Liver (tissue), 3 donors: ENCODE results near the gene SLC9A1.

Experiments used
- GABPA ChIP-seq, 2 donors: IDR thresholded peaks in 1 of 2; conservative IDR thresholded peaks in 1 of 2; 2 replicates each; pipeline ENCODE4 v1.6.1; 2016; ENCODE audit warnings: antibody characterized with exemption in 2 of 2, mild to moderate bottlenecking in 1 of 2, moderate library complexity in 1 of 2
- JUND ChIP-seq, 2 donors: IDR thresholded peaks; 2 replicates each; pipeline ENCODE4 v1.6.1; 2016; ENCODE audit warnings: antibody characterized with exemption in 2 of 2
- TF ChIP-seq, protein P1 (sequence below): IDR thresholded peaks from 2 replicates; pipeline ENCODE4 v1.6.1; 2016; ENCODE audit warnings: antibody characterized with exemption, mild to moderate bottlenecking
- TF ChIP-seq, protein P2 (sequence below): fragments of 150-350 bp; IDR thresholded peaks from 2 replicates; pipeline ENCODE4 v1.5.1; 2017; ENCODE audit warnings: improper control_type of control experiment, low read depth, low read length; ENCODE audit not compliant: missing input control
- TF ChIP-seq, protein P3 (sequence below): IDR thresholded peaks from 2 replicates; pipeline ENCODE4 v1.6.1; 2016; ENCODE audit warnings: antibody characterized with exemption
- donor health status: healthy.
- donor health status: healthy.

DNA sequence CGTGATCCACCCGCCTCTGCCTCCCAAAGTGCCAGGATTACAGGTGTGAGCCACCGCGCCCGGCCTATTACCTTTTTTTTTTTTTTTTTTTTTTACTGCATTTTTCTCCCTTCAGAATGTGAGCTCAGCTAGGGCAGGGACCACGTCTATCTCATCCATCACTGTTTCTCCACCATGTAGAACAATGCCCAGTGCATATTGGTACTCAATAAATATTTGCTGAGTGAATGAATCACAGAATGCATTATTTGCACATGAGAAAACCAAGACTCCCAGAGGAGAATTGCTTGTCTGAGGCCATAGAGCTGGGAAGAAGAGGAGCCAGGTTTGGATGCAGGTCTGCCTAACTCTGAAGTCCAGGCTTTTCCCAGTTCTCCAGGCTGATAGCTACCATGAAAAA is 8.2 kb upstream of the SLC9A1 start:
- TF ChIP-seq JUND (IDR thresholded peaks at IDR 0.05) (no peak), GABPA (IDR thresholded peaks at IDR 0.05 in 1 of 2, conservative IDR thresholded peaks at IDR 0.05 in 1 of 2) (no peak)
- TF ChIP-seq, protein P1, sequence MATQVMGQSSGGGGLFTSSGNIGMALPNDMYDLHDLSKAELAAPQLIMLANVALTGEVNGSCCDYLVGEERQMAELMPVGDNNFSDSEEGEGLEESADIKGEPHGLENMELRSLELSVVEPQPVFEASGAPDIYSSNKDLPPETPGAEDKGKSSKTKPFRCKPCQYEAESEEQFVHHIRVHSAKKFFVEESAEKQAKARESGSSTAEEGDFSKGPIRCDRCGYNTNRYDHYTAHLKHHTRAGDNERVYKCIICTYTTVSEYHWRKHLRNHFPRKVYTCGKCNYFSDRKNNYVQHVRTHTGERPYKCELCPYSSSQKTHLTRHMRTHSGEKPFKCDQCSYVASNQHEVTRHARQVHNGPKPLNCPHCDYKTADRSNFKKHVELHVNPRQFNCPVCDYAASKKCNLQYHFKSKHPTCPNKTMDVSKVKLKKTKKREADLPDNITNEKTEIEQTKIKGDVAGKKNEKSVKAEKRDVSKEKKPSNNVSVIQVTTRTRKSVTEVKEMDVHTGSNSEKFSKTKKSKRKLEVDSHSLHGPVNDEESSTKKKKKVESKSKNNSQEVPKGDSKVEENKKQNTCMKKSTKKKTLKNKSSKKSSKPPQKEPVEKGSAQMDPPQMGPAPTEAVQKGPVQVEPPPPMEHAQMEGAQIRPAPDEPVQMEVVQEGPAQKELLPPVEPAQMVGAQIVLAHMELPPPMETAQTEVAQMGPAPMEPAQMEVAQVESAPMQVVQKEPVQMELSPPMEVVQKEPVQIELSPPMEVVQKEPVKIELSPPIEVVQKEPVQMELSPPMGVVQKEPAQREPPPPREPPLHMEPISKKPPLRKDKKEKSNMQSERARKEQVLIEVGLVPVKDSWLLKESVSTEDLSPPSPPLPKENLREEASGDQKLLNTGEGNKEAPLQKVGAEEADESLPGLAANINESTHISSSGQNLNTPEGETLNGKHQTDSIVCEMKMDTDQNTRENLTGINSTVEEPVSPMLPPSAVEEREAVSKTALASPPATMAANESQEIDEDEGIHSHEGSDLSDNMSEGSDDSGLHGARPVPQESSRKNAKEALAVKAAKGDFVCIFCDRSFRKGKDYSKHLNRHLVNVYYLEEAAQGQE = no peak
- TF ChIP-seq, protein P2, sequence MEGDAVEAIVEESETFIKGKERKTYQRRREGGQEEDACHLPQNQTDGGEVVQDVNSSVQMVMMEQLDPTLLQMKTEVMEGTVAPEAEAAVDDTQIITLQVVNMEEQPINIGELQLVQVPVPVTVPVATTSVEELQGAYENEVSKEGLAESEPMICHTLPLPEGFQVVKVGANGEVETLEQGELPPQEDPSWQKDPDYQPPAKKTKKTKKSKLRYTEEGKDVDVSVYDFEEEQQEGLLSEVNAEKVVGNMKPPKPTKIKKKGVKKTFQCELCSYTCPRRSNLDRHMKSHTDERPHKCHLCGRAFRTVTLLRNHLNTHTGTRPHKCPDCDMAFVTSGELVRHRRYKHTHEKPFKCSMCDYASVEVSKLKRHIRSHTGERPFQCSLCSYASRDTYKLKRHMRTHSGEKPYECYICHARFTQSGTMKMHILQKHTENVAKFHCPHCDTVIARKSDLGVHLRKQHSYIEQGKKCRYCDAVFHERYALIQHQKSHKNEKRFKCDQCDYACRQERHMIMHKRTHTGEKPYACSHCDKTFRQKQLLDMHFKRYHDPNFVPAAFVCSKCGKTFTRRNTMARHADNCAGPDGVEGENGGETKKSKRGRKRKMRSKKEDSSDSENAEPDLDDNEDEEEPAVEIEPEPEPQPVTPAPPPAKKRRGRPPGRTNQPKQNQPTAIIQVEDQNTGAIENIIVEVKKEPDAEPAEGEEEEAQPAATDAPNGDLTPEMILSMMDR = no peak
- TF ChIP-seq, protein P3, sequence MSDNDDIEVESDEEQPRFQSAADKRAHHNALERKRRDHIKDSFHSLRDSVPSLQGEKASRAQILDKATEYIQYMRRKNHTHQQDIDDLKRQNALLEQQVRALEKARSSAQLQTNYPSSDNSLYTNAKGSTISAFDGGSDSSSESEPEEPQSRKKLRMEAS = no peak
